ENCODE data around the gene DNAJB11. TPM values are rescaled to one million over a fixed set of nuclear protein-coding genes. Genes with fewer than 3 reads are reported as not detected.

Gene DNAJB11
- total RNA-seq (10 to 100 TPM; 17.2 to 33.1 (median 26.2) TPM), polyA plus RNA-seq (10 to 100 TPM; 10.8 to 73.3 (median 19.0) TPM)

DNA sequence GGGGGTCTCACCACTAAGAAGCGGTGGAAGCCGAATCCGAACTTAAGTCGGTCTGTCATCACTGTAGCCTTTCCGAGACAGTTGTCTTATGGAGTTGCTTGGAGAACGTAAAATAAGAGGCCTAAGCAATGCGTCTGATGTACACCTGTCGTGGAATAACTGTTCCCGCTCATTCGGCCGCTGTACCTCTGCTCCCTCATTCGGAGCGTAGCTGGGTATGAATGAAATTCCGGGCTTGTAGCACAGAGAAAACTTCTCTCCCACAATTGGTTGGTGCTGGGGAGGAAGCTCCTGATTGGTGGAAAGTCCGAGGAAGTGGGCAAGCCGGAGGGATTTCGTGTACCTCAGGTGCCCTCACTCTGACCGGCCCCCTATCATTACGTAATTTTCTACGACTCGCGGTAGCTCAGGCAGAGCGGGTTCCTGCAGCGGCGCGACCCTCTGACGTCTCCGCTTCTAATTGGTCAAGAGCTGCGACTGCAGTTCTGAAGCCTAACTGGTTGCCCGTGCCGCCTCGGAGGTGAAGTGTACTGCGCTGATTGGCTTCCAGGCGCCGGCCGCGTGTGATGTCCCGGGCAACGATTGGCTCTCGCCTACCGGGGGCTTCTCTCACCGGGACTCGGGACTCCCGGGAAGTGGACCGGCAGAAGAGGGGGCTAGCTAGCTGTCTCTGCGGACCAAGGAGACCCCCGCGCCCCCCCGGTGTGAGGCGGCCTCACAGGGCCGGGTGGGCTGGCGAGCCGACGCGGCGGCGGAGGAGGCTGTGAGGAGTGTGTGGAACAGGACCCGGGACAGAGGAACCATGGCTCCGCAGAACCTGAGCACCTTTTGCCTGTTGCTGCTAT, at the start of gene DNAJB11:
Gene DNAJB11, plus strand, starts transcription at position 625 of the 845 bp plus-strand sequence. Its CDS starts 178 bp downstream, at position 803.
- H3K4me3 ChIP-seq, result peak within 1 kb of the TSS; percentile 71 to 95 (median 91)
- H3K27me3 ChIP-seq, result no peaks in the 10 kb centered on the region
- H3K9me3 ChIP-seq, result no peaks in the 10 kb centered on the region
- H3K27ac ChIP-seq, result peak within 1 kb of the TSS; percentile 91 to 97 (median 94)
- peak; percentile 100 for DNase-seq
- WGBS, 2 donors, result 0 to 1% methylated on average over 59 of the region's 59 CpGs
- H3K4me1 ChIP-seq, result peaks cover 0 to 46% (median 35%) of the 10 kb centered on the region in 4 donors
- H3K36me3 ChIP-seq, result peaks cover 0 to 32% (median 0%) of the 10 kb centered on the region in 4 donors
- intact Hi-C loops (cut with DNase I), result no loop called here
- TF ChIP-seq EP300 (IDR thresholded peaks at IDR 0.05) (no peak), POLR2AphosphoS5 (IDR thresholded peaks at IDR 0.05) (peak; percentile 72 to 89 (median 82)), POLR2A (IDR thresholded peaks at IDR 0.05) (peak; percentile 63 to 83)
- TF ChIP-seq, protein P1, sequence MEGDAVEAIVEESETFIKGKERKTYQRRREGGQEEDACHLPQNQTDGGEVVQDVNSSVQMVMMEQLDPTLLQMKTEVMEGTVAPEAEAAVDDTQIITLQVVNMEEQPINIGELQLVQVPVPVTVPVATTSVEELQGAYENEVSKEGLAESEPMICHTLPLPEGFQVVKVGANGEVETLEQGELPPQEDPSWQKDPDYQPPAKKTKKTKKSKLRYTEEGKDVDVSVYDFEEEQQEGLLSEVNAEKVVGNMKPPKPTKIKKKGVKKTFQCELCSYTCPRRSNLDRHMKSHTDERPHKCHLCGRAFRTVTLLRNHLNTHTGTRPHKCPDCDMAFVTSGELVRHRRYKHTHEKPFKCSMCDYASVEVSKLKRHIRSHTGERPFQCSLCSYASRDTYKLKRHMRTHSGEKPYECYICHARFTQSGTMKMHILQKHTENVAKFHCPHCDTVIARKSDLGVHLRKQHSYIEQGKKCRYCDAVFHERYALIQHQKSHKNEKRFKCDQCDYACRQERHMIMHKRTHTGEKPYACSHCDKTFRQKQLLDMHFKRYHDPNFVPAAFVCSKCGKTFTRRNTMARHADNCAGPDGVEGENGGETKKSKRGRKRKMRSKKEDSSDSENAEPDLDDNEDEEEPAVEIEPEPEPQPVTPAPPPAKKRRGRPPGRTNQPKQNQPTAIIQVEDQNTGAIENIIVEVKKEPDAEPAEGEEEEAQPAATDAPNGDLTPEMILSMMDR (IDR thresholded peaks at IDR 0.05), result no peak

DNA sequence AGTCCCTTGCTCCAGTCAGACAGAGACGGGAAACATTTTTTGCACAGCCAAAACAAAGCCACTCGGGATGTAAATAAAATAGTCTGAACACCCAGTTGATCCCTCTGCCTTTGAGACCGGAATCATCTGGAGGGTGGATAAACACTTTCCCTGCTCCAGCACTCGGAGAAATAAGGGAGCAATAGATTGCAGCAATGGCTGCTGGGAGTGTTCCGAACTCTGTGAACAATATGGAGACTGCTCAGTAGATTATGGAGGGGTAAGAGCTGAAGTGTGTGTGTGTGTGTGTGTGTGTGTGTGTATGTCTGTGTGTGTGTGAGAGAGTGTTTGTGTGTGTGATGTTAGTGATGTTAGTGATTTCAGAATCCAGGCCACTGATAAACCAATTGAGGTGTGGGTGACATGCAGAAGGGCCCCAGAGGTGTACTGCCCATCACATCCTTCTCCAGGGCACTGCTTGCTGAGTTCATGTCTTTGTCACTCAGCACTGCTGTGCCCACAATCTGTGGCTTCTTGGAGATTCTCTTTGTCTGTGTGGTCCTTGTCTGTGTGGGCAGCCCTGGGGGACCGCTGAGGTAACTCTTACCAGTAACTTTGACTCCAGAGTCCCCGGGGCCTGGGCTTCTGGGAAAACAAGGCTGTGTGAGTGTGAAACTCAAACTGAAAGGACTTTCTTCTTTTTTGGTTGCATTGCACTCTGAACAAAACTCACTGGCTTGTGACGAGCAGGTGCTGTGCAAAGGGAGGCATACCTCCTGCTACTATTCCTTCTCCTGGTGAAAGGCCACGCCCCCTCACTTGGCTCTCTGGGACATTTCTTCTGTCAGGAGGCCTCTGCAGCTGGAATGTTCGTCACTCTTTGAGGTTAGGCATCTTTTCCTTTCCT, 49.3 kb upstream of the DNAJB11 start:
- Histone ChIP-seq H3K27me3 (no peaks in the 10 kb centered on the region), H3K4me1 (no peaks in the 10 kb centered on the region), H3K27ac (no peak overlapping the region), H3K36me3 (no peaks in the 10 kb centered on the region), H3K9me3 (no peaks in the 10 kb centered on the region), H3K4me3 (no peak overlapping the region)
- intact Hi-C loops (cut with DNase I), result no loop called here
- TF ChIP-seq POLR2A (IDR thresholded peaks at IDR 0.05) (no peak), POLR2AphosphoS5 (IDR thresholded peaks at IDR 0.05) (no peak), EP300 (IDR thresholded peaks at IDR 0.05) (no peak)
- TF ChIP-seq, protein P1 (IDR thresholded peaks at IDR 0.05), result no peak
- 66 to 67% methylated on average over 10 of the region's 10 CpGs for WGBS, 2 donors
- DNase-seq, result no peak

DNA sequence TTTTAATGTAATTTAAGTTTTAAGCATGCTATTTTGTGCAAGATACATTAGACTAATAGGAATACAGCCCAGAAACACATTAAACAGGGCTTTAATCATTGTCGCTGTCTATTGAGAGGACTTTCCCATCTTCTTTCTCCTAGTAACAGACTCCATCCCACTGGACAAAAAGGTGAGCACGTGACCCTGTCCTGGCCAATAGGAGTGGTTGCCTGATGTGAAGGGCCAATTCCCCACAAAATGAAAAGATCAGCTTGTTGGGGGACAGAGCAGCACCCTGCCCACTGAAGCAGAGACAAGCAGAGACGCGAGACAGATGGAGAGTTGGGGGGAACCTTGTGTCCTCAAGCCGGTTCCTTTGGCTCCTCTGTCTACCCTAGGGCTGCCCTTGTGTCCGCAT, 47.5 kb upstream of the DNAJB11 start:
- DNase-seq, result no peak
- no peak overlapping the region for H3K27ac ChIP-seq
- WGBS, 2 donors, result 94 to 95% methylated on average over 6 of the region's 6 CpGs
- no peaks in the 10 kb centered on the region for H3K36me3 ChIP-seq
- no peaks in the 10 kb centered on the region for H3K9me3 ChIP-seq
- no peaks in the 10 kb centered on the region for H3K27me3 ChIP-seq
- H3K4me3 ChIP-seq, result no peak overlapping the region
- intact Hi-C loops (cut with DNase I), result no loop called here
- H3K4me1 ChIP-seq, result no peaks in the 10 kb centered on the region
- no peak for TF ChIP-seq POLR2AphosphoS5 (IDR thresholded peaks at IDR 0.05)
- no peak for TF ChIP-seq POLR2A (IDR thresholded peaks at IDR 0.05)

DNA sequence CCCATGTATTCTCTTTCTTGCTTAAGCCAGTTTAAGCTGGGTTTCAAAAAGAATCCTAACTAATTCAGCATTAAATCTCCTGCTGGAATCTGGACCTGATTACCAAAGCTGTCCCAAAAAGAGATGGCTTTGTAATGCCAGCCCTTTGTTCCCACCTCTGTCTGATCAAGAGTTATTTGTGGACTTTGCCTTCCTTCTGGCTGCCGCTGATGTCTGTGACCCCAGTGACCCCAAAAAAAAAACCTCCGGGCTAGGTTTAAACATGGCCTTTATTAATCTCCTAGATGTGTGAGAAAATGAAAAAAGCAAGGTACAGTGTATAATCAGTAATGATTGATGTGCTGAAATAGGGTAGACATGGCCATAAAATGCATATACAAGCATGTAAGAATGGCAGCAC, 47.1 kb upstream of the DNAJB11 start:
- DNase-seq, result no peak
- Histone ChIP-seq H3K27ac (no peak overlapping the region), H3K4me1 (no peaks in the 10 kb centered on the region), H3K27me3 (no peaks in the 10 kb centered on the region), H3K4me3 (no peak overlapping the region), H3K9me3 (no peaks in the 10 kb centered on the region), H3K36me3 (no peaks in the 10 kb centered on the region)
- WGBS, 2 donors, result 11 to 58% methylated on average over 2 of the region's 2 CpGs
- TF ChIP-seq POLR2A (IDR thresholded peaks at IDR 0.05), result no peak
- TF ChIP-seq POLR2AphosphoS5 (IDR thresholded peaks at IDR 0.05), result no peak
- TF ChIP-seq, protein P1 (IDR thresholded peaks at IDR 0.05), result no peak
- intact Hi-C loops (cut with DNase I), result no loop called here

DNA sequence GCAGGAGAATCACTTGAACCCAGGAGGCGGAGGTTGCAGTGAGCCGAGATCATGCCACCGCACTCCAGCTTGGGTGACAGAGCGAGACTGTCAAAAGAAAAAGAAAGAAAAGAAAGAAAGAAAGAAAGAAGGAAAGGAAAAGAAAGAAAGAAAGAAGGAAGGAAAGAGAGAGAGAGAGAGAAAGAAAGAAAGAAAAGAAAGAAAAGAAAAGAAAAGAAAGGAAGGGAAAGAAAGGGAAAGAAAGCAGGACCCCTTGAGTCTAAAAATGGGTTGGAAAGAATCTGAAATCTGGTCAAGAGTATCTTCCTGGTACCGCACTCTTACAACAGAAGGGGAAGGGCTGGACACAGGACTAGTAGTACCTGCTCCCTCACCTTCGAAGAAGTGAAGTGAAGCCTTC, 45.9 kb upstream of the DNAJB11 start:
- no peaks in the 10 kb centered on the region for H3K4me1 ChIP-seq
- H3K36me3 ChIP-seq, result no peaks in the 10 kb centered on the region
- H3K4me3 ChIP-seq, result no peak overlapping the region
- WGBS, 2 donors, result 87 to 95% methylated on average over 6 of the region's 6 CpGs
- H3K9me3 ChIP-seq, result no peaks in the 10 kb centered on the region
- intact Hi-C loops (cut with DNase I), result no loop called here
- H3K27ac ChIP-seq, result no peak overlapping the region
- H3K27me3 ChIP-seq, result no peaks in the 10 kb centered on the region
- DNase-seq, result no peak
- TF ChIP-seq, protein P1 (IDR thresholded peaks at IDR 0.05), result no peak
- TF ChIP-seq EP300 (IDR thresholded peaks at IDR 0.05), result no peak
- no peak for TF ChIP-seq POLR2A (IDR thresholded peaks at IDR 0.05)
- no peak for TF ChIP-seq POLR2AphosphoS5 (IDR thresholded peaks at IDR 0.05)
